HG03469 (cell line): ENCODE results near the gene IRF9.

Source experiments
- ATAC-seq: cut with Tn5 transposase; IDR thresholded peaks from one replicate; pipeline ENCODE4 v1.9.1; 2021; ENCODE audit warnings: mild to moderate bottlenecking, moderate library complexity, moderate number of reproducible peaks; ENCODE audit not compliant: unreplicated experiment

The IRF9 gene

DNA sequence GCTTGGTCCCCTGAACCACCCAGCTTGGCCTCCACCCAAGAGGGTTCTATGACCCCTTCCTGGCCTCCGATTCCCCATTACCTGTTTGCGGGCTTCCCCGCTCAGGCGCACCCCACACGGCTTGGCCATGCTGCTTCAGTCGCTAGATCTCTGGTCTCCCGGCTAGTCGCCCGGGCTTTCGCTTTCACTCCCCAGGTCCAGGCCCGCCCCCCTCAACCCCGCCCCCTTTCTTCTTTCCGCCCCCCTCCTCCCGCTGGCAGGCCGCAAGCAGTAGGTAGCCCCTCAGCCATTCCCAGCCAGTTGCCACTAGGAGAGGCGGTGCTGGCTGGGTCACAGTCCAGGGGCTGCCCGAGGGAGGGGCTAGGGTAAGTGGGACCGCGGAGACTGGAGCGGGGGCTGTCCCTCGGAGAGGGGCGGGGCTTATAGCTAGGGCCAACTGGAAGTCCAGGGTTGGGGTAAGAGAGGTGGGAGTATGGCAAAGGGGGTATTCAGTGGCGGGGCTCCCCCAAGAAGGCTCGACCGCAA, 14.6 kb upstream of the IRF9 start, which contains the start of gene PSME2:
PSME2 (minus strand) TSS at position 158 of the 525 bp plus-strand sequence; CDS start at position 129, 29 bp downstream.
- peak; percentile 42 for ATAC-seq

DNA sequence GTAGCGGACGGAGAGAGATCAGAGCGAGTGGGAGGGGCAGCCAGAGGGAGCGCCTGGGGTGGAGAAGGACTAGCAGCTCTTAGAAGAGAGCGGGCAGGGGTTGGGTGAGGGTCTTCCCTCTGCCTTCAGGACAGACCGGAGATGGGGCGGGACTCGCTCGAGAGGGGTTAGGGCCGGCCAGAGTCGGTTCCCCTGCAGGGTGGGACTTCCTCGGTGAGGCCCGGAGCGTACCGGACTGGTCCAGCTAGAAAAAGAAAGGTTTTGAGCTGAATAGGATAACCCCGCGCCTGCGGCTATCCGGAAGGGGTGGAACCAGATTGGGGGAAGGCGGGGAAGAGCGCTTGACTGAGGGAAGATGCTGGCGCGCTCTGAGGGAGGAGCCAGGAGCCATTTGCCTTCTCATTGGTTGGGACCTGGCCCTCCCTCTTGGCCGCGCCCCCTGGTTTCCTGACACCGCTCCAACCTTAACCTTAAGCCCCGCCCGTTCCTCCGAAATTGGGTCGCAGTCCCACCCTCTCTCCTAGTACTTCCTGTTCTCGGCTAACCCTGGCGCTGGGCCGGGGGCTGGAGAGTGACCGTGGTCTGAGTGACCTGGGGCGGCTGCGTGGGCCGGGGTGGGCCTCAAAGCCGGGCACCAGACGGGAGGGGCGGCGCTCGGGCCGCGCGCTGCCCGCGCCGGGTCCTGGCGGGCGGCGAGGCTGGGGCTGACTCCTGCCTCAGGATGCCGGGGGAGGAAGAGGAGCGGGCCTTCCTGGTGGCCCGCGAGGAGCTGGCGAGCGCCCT, 13.9 kb upstream of the IRF9 start, which contains the start of gene RNF31:
RNF31 (plus strand) TSS at position 521 of the 783 bp plus-strand sequence; CDS start at position 722, 201 bp downstream.
- ATAC-seq: peak; percentile 70

DNA sequence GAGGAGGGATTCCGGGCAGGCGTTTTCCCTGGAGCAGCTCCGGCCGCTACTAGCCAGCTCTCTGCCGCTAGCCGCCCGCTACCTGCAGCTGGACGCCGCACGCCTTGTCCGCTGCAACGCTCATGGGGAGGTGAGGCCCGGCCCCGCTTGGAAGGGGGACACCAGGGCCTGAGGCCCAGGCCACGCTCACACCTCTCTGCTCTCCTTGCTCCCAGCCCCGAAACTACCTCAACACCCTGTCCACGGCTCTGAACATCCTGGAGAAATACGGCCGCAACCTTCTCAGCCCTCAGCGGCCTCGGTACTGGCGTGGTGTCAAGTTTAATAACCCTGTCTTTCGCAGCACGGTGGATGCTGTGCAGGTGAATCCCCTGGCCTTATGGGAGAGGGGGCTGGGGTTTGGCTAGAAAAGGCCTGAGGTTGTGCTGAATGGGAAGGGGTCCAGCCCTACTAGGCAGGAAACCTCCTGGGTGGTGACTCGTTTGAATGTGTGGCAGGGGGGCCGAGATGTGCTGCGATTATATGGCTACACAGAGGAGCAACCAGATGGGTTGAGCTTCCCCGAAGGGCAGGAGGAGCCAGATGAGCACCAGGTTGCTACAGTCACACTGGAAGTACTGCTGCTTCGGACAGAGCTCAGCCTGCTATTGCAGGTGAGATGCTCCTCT, 13.2 kb upstream of the IRF9 start:
- no peak for ATAC-seq

- no peak for ATAC-seq
Observed at GRCh38 chr14:24149302-24149969, 11.6 kb upstream of the IRF9 start.

- ATAC-seq: no peak
Observed at GRCh38 chr14:24150061-24150460, 11.0 kb upstream of the IRF9 start.

DNA sequence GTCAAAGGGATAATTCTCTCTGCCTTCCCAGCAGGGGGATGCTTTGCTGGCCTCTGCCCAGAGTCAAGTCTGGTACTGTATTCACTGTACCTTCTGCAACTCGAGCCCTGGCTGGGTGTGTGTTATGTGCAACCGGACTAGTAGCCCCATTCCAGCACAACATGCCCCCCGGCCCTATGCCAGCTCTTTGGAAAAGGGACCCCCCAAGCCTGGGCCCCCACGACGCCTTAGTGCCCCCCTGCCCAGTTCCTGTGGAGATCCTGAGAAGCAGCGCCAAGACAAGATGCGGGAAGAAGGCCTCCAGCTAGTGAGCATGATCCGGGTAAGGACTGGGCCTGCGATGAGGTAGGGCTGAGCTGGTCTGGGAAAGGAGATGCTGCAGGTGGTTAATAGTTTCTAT, 10.5 kb upstream of the IRF9 start:
- no peak for ATAC-seq

DNA sequence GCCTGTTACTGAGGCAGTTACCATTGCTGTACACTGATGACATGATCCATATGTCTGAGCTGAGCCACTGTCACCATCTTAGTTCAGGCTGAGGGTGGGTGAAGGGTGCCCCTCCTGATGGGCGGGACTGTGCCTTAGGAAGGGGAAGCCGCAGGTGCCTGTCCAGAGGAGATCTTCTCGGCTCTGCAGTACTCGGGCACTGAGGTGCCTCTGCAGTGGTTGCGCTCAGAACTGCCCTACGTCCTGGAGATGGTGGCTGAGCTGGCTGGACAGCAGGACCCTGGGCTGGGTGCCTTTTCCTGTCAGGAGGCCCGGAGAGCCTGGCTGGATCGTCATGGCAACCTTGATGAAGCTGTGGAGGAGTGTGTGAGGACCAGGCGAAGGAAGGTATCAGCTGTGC, 10.1 kb upstream of the IRF9 start:
- ATAC-seq: no peak

GRCh38 chr14:24151404-24152080, 9.5 kb upstream of the IRF9 start:
- no peak for ATAC-seq

DNA sequence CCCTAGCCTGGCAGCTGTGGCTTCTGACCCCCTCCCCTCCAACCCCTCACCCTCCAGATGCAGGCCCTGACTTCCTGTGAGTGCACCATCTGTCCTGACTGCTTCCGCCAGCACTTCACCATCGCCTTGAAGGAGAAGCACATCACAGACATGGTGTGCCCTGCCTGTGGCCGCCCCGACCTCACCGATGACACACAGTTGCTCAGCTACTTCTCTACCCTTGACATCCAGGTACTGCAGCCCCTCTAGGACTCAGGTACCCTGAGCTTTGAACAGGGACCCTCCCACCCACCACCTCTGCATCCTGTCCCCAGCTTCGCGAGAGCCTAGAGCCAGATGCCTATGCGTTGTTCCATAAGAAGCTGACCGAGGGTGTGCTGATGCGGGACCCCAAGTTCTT, 6.0 kb upstream of the IRF9 start:
- ATAC-seq: no peak

DNA sequence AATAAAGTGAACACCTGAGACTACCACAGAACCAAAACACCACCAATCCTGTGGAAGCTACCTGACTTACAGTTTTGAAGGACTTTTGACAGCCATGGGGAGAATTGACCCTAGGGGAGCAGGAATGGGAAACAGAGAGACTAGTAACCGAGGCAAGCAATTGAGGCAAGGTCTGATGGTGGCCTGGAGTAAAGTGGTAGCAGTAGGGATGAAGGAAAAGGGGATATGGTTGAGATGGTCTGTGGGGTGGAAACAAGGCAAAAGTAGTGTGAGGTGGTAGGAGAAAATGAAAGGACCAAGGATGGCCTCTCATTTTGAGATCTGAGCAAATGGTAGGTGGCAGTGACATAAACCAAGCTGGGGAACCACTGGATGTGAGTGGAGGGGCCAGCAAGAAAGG, 4.2 kb upstream of the IRF9 start:
- no peak for ATAC-seq

DNA sequence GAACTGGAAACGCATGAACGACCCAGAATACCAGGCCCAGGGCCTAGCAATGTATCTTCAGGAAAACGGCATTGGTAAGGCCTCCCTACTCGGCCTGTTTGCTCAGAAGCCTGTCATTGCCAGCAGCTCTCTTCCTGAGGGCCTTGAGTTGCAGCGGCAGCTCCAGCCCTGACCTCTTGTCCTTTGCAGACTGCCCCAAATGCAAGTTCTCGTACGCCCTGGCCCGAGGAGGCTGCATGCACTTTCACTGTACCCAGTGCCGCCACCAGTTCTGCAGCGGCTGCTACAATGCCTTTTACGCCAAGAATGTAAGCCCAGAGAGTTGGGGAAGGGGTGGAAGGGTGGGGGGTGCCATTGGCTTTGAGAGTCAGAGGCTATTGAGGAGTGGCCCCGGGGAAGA, 3.7 kb upstream of the IRF9 start:
- no peak for ATAC-seq

- ATAC-seq: no peak
Observed at GRCh38 chr14:24159777-24160498, 1.1 kb upstream of the IRF9 start.

GRCh38 chr14:24160499-24160849, 591 bp upstream of the IRF9 start:
- no peak for ATAC-seq

GRCh38 chr14:24162093-24162492, 1.0 kb downstream of the IRF9 start:
- ATAC-seq: no peak

DNA sequence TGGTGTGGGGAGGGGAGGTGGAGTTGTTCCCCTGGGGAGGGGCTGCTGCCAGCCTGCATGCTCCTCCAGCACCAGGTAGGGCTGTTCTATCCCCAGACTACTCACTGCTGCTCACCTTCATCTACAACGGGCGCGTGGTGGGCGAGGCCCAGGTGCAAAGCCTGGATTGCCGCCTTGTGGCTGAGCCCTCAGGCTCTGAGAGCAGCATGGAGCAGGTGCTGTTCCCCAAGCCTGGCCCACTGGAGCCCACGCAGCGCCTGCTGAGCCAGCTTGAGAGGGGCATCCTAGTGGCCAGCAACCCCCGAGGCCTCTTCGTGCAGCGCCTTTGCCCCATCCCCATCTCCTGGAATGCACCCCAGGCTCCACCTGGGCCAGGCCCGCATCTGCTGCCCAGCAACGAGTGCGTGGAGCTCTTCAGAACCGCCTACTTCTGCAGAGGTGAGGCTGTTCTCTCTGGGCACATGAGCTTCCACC, 3.5 kb downstream of the IRF9 start:
- no peak for ATAC-seq

- ATAC-seq: no peak
Observed at GRCh38 chr14:24165785-24166184, 4.7 kb downstream of the IRF9 start.

DNA sequence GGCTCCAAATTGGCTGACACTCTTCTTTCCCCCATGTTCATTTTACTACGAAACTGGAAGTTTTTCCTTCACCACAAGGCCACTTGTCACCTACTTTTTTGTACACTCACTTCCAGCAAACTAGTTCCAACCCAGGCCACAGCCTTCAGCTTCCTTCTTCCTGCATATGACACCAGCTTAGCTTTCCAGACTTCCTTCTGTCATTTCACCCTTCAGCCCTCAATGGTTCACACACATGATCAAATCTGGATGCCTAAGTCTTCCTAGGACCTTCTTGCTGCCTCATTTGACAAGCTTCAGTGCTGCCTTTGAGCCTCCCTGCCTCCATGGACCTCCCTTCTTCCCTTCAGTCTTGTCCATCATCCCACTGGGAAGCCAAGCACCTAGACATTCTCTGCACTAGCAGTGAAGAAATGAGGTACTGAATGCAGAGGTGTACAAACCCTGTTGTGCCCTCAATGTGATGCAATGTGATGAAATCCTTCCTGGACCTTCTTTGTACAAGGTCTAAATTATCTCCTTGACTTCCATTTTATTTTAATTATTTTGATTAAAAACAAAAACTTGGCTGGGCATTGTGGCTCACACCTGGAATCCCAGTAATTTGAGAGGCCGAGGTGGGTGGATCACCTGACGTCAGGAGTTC, 6.5 kb downstream of the IRF9 start:
- ATAC-seq: no peak

DNA sequence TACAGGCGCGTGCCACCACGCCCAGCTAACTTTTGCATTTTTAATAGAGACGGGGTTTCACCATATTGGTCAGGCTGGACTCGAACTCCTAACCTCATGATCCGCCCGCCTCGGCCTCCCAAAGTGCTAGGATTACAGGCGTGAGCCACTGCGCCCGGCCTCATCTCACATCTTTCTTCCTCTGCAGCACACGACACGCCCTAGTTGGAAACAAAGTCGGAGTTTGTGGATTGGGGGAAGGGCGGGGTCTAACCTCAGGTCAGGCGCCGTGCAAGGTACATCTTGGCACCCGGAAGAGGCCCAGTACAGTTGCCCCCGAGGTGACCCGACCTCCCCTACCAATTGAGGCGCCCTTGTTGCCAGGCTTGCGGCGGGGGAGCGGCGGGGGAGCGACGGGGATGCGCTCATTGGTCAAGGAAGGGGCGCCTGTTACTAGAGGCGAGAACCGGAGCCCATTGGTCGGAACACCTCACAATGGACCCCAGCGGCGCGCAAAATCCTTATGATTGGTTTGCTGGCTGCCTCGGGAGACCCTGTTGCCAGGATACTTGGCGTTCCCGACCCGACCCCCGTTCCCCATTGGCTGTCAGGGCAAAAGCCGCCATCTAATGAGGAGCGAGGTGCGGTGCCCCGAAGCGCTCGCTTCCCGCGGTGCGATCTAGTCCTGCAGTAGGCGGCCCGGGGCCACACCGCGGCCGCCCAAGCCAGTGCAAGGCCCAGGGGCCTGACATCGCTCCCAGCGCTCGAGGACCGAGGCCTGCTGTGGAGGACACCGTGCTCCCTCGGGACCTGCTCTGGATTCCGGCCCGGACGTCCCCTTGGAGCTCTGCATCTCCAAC, 10.6 kb downstream of the IRF9 start, which contains the start of gene REC8:
REC8 (plus strand) TSS at position 659 of the 839 bp plus-strand sequence. CDS start 473 bp downstream, outside the sequence.
- ATAC-seq: peak; percentile 59
